GOT3 (cell line): ENCODE results near the gene TNFRSF21.
"Not testable (repeated sequence)": the region's sequence is repeated elsewhere in the genome, so short reads cannot be mapped to it uniquely, and the experiment has no call there.

Experiments used
- DNase-seq: peaks from one replicate; lab custom pipeline; 2025; ENCODE audit warnings: mixed read lengths; lab: John Stamatoyannopoulos, UW

TNFRSF21 gene

GRCh38 chr6:47288267-47289090 is 21.2 kb downstream of the TNFRSF21 start:
- no peak for DNase-seq

- DNase-seq = no peak
These were observed 23.4 kb downstream of the TNFRSF21 start for GRCh38 chr6:47286301-47286700.

- DNase-seq = no peak
These were observed 25.7 kb downstream of the TNFRSF21 start for GRCh38 chr6:47283993-47284392.

- DNase-seq = no peak
These were observed 31.2 kb downstream of the TNFRSF21 start for GRCh38 chr6:47278545-47278944.

GRCh38 chr6:47277702-47278101 is 32.0 kb downstream of the TNFRSF21 start:
- DNase-seq = no peak

- DNase-seq = no peak
These were observed 33.3 kb downstream of the TNFRSF21 start for GRCh38 chr6:47276377-47276776.

GRCh38 chr6:47275640-47276039 is 34.1 kb downstream of the TNFRSF21 start:
- no peak for DNase-seq

GRCh38 chr6:47275132-47275531 is 34.6 kb downstream of the TNFRSF21 start:
- not testable (repeated sequence) for DNase-seq

- DNase-seq = no peak
These were observed 41.0 kb downstream of the TNFRSF21 start for GRCh38 chr6:47268572-47269187.

- DNase-seq = no peak
These were observed 42.4 kb downstream of the TNFRSF21 start for GRCh38 chr6:47267301-47267700.

- DNase-seq = no peak
These were observed 43.7 kb downstream of the TNFRSF21 start for GRCh38 chr6:47265971-47266370.

- no peak for DNase-seq
These were observed 44.9 kb downstream of the TNFRSF21 start for GRCh38 chr6:47264775-47265184.

- no peak for DNase-seq
These were observed 46.4 kb downstream of the TNFRSF21 start for GRCh38 chr6:47263268-47263667.

- no peak for DNase-seq
These were observed 47.5 kb downstream of the TNFRSF21 start for GRCh38 chr6:47262231-47262630.

- DNase-seq = no peak
These were observed 48.5 kb downstream of the TNFRSF21 start for GRCh38 chr6:47261191-47261590.

GRCh38 chr6:47260021-47260420 is 49.7 kb downstream of the TNFRSF21 start:
- no peak for DNase-seq

GRCh38 chr6:47258724-47259347 is 50.9 kb downstream of the TNFRSF21 start:
- no peak for DNase-seq

GRCh38 chr6:47256981-47257730 is 52.5 kb downstream of the TNFRSF21 start:
- no peak for DNase-seq

- no peak for DNase-seq
These were observed 53.3 kb downstream of the TNFRSF21 start for GRCh38 chr6:47256361-47256760.

GRCh38 chr6:47254906-47255305 is 54.8 kb downstream of the TNFRSF21 start:
- no peak for DNase-seq

GRCh38 chr6:47254051-47254450 is 55.7 kb downstream of the TNFRSF21 start:
- no peak for DNase-seq

- DNase-seq = no peak
These were observed 56.6 kb downstream of the TNFRSF21 start for GRCh38 chr6:47253136-47253535.
